DND-41 (cell line): ENCODE data around the gene DOP1A.

Experiments used
- CTCF ChIP-seq: IDR thresholded peaks from 2 replicates; pipeline ENCODE4 v1.5.1; 2012; ENCODE audit warnings: borderline replicate concordance, low read length, moderate library complexity, mild to moderate bottlenecking; ENCODE audit not compliant: poor library complexity, severe bottlenecking; ENCODE audit errors: extremely low read depth
- EZH2 ChIP-seq: IDR thresholded peaks from 3 replicates; pipeline ENCODE4 v1.6.1; 2012; ENCODE audit warnings: borderline replicate concordance, low read depth, mild to moderate bottlenecking, moderate library complexity, low read length, inconsistent platforms; ENCODE audit not compliant: severe bottlenecking

- TF ChIP-seq CTCF (no peak), EZH2 (no peak)
Observed at GRCh38 chr6:83062225-83062624, 5.2 kb upstream of the DOP1A start.
